GM12891 (cell line): ENCODE measurements around the gene RRP8.

Experiments
- POLR2A ChIP-seq: IDR thresholded peaks from 2 replicates; pipeline ENCODE4 v1.6.1; 2011; ENCODE audit warnings: low read depth, low read length, control low read depth
- POLR2AphosphoS5 ChIP-seq: IDR thresholded peaks from 2 replicates; pipeline ENCODE4 v1.6.1; 2011; ENCODE audit warnings: low read depth, low read length, control low read depth

DNA sequence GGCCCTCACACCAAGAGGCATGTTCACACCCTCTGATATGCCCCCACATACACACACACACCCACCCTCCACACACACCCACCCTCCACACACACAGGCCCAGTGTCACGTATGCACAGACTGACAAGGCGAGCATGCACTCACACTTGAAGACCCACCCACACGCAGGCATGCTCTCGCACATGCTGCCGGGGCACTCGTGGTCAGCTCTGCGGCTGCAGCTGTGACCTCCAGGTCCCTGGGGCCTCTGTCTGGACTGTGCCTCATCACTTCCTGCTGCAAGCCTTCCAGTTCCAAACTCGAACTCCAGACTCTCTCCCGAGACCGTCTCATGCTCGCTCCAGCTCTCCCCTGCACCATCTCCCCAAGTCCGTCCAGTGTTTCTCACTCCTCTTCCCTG is 42.7 kb upstream of the RRP8 start:
- TF ChIP-seq POLR2A (no peak), POLR2AphosphoS5 (no peak)
